Kidney epithelial cell (primary cell): ENCODE data around the gene POU2F1. TPM values are rescaled to one million over a fixed set of nuclear protein-coding genes. Genes with fewer than 3 reads are reported as not detected.

ENCODE experiments used
- DNase-seq: peaks from one replicate; pipeline ENCODE4 v3.0.0-alpha.2; 2010; ENCODE audit warnings: low read depth
- H3K27me3 ChIP-seq: 2 replicates; pipeline ENCODE4 v1.6.0; 2011; ENCODE audit warnings: low read length; ENCODE audit not compliant: control insufficient read depth, insufficient read depth
- H3K36me3 ChIP-seq: 2 replicates; pipeline ENCODE4 v1.5.1; 2011; ENCODE audit warnings: low read length; ENCODE audit not compliant: control insufficient read depth, insufficient read depth
- H3K4me3 ChIP-seq: 2 replicates; pipeline ENCODE4 v1.5.1; 2011; ENCODE audit warnings: low read depth, mild to moderate bottlenecking, control low read depth, low read length
- CTCF ChIP-seq: IDR thresholded peaks from 2 replicates; pipeline ENCODE4 v1.5.1; 2011; ENCODE audit warnings: mild to moderate bottlenecking, moderate library complexity, low read length, control low read depth, inconsistent platforms; ENCODE audit not compliant: insufficient read depth, poor library complexity, severe bottlenecking
- total RNA-seq: library from RNA; depleted of rRNA; stranded (reverse); fragments of >200 nt; gene quantifications from 2 replicates; pipeline ENCODE4 v1.2.3, GENCODE V29; 2015

The POU2F1 gene
- total RNA-seq, 1 donor from 2014 or later: 8.4 TPM

GRCh38 chr1:167442854-167443565, 222.3 kb downstream of the POU2F1 start:
- Histone ChIP-seq H3K36me3 (no peaks in the 10 kb centered on the region), H3K27me3 (peaks cover 13% of the 10 kb centered on the region), H3K4me3 (no peak overlapping the region)
- DNase-seq: no peak
- TF ChIP-seq CTCF: no peak

- peaks cover 11% of the 10 kb centered on the region for H3K27me3 ChIP-seq
- no peak overlapping the region for H3K4me3 ChIP-seq
- no peak for TF ChIP-seq CTCF
- no peaks in the 10 kb centered on the region for H3K36me3 ChIP-seq
- DNase-seq: no peak
These were observed 223.1 kb downstream of the POU2F1 start for GRCh38 chr1:167443757-167444156.

GRCh38 chr1:167446966-167447365, 226.3 kb downstream of the POU2F1 start:
- TF ChIP-seq CTCF: no peak

GRCh38 chr1:167447521-167448136, 226.9 kb downstream of the POU2F1 start:
- no peak for DNase-seq
- no peaks in the 10 kb centered on the region for H3K27me3 ChIP-seq
- no peaks in the 10 kb centered on the region for H3K36me3 ChIP-seq

More at GRCh38 chr1:167446966-167447365, 226.3 kb downstream of the POU2F1 start:
- Histone ChIP-seq H3K27me3 (no peaks in the 10 kb centered on the region), H3K4me3 (no peak overlapping the region), H3K36me3 (no peaks in the 10 kb centered on the region)
- no peak for DNase-seq

GRCh38 chr1:167450843-167451242, 230.2 kb downstream of the POU2F1 start:
- TF ChIP-seq CTCF: no peak
- Histone ChIP-seq H3K4me3 (no peak overlapping the region), H3K36me3 (no peaks in the 10 kb centered on the region), H3K27me3 (peaks cover 2% of the 10 kb centered on the region)
- no peak for DNase-seq

More at GRCh38 chr1:167447521-167448136, 226.9 kb downstream of the POU2F1 start:
- no peak for TF ChIP-seq CTCF
- no peak overlapping the region for H3K4me3 ChIP-seq

GRCh38 chr1:167452483-167452882, 231.8 kb downstream of the POU2F1 start:
- no peak for DNase-seq
- peaks cover 2% of the 10 kb centered on the region for H3K27me3 ChIP-seq
- H3K4me3 ChIP-seq: no peak overlapping the region
- no peaks in the 10 kb centered on the region for H3K36me3 ChIP-seq
- no peak for TF ChIP-seq CTCF
